ENCODE results near the gene ABCD3. TPM values are rescaled to one million over a fixed set of nuclear protein-coding genes. Genes with fewer than 3 reads are reported as not detected.

ABCD3 gene
- total and polyA plus RNA-seq, 2 experiments from 2014 or later: 31.8 to 41.7 TPM

DNA sequence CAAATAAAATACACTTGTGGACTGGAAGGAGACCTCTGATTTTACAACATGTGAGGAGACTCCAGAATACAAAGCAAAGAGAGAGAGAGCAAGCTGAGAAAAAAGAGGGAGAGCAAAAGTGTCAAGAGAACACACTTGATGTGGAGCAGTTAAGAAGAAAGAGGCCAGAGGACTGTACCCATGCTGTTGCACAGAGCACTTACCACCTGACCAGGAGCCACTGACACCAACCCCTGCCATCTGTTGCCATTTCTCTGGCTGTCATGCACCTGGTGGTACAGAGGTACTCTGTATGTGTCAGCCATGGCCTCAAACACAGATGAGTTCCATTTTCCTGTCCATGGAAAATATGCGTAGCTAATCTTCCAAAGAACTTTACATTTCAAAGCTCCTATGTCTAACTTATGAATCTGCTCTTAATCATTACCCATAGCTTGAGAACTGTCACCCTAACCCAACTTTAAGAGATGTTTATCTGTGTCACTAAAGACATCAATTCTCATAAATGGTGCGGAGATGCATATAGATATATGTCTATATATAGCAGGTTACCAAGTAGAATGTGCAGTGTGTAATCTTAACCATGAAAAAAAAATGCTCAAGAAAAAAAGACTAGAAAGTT, 32.8 kb upstream of the ABCD3 start:
- TF ChIP-seq EZH2phosphoT487 (IDR thresholded peaks at IDR 0.05; ENCODE audit: insufficient read depth, low read depth) (no peak), EZH2 (IDR thresholded peaks at IDR 0.05; ENCODE audit: insufficient read depth, poor library complexity, severe bottlenecking) (no peak)

DNA sequence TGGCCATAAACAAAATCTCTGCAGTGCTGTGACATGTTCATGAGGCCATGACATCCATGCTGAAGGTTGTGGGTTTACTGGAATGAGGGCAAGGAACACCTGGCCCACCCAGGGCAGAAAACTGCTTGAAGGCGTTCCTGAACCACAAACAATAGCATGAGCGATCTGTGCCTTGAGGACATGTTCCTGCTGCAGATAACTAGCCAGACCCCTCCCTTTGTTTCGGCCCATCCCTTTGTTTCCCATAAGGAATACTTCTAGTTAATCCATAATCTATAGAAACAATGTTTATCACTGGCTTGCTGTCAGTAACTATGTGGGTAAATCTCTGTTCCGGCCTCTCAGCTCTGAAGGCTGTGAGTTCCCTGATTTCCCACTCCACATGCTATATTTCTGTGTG, 28.9 kb upstream of the ABCD3 start:
- H3K27ac ChIP-seq: no peak overlapping the region
- H4K20me1 ChIP-seq (ENCODE audit: insufficient read depth): no peaks in the 10 kb centered on the region
- H3K36me3 ChIP-seq (ENCODE audit: low read depth): no peaks in the 10 kb centered on the region
- in situ Hi-C loops (cut with MboI): no loop called here
- H3K4me3 ChIP-seq: no peak overlapping the region
- H3K27me3 ChIP-seq (replicated peaks; ENCODE audit: insufficient read depth): peaks cover 25% of the 10 kb centered on the region; the same call in 1 of the 2 replicates
- H3K4me2 ChIP-seq (ENCODE audit: unreplicated experiment): no peak overlapping the region
- no peak for DNase-seq
- TF ChIP-seq EZH2 (IDR thresholded peaks at IDR 0.05; ENCODE audit: insufficient read depth, poor library complexity, severe bottlenecking) (no peak), EZH2phosphoT487 (IDR thresholded peaks at IDR 0.05; ENCODE audit: insufficient read depth, low read depth) (no peak)
- WGBS, 2 experiments (ENCODE audit: low coverage in 1 of 2, low lambda C conversion rate in 2 of 2, missing lambda C conversion rate in 2 of 2): 34 to 41% methylated on average over 4 of the region's 4 CpGs
- H3F3A ChIP-seq (ENCODE audit: insufficient read depth): no peaks in the 10 kb centered on the region
- no peaks in the 10 kb centered on the region for H3K79me2 ChIP-seq (ENCODE audit: insufficient read depth)
- no peak overlapping the region for H3K9ac ChIP-seq
- H2AFZ ChIP-seq: no peak overlapping the region
- no peaks in the 10 kb centered on the region for H3K4me1 ChIP-seq (ENCODE audit: insufficient read depth)
- no peaks in the 10 kb centered on the region for H3K9me3 ChIP-seq (ENCODE audit: low read depth)
- H3K9me2 ChIP-seq (ENCODE audit: insufficient read depth): no peaks in the 10 kb centered on the region

More for the DNA sequence above, 32.8 kb upstream of the ABCD3 start:
- Histone ChIP-seq H3K4me3 (no peak overlapping the region), H3K27ac (no peak overlapping the region), H3F3A (ENCODE audit: insufficient read depth) (no peaks in the 10 kb centered on the region), H3K4me1 (ENCODE audit: insufficient read depth) (no peaks in the 10 kb centered on the region; the same call in 1 of the 2 replicates), H3K9ac (no peak overlapping the region), H3K79me2 (ENCODE audit: insufficient read depth) (no peaks in the 10 kb centered on the region), H3K9me2 (ENCODE audit: insufficient read depth) (no peaks in the 10 kb centered on the region), H3K4me2 (ENCODE audit: unreplicated experiment) (no peak overlapping the region), H4K20me1 (ENCODE audit: insufficient read depth) (no peaks in the 10 kb centered on the region), H2AFZ (no peak overlapping the region), H3K36me3 (ENCODE audit: low read depth) (no peaks in the 10 kb centered on the region), H3K27me3 (replicated peaks; ENCODE audit: insufficient read depth) (peaks cover 13% of the 10 kb centered on the region; the same call in 1 of the 2 replicates), H3K9me3 (ENCODE audit: low read depth) (no peaks in the 10 kb centered on the region)
- in situ Hi-C loops (cut with MboI): no loop called here
- 80 to 81% methylated on average over 2 of the region's 2 CpGs for WGBS, 2 experiments (ENCODE audit: low coverage in 1 of 2, low lambda C conversion rate in 2 of 2, missing lambda C conversion rate in 2 of 2)
- no peak for DNase-seq

DNA sequence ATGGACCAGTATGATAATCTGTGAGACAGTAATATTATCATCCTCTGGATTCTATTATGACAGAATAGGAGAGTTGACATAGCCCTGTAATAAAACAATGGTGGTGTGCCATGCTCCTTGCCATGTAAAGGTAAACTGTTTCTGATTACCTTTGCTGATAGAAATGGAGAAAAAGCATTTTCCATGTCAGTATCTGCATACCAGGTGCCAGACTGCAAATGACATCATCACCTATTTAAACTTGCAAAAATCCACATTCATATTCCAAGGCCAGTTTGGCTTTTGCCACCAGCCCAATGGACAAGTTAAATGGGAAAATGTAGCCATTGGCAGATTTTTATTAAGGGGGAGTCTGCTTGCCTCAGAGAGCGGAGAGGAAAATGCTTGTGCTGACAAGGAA, 23.9 kb upstream of the ABCD3 start:
- Histone ChIP-seq H3K9ac (no peak overlapping the region), H3K27me3 (replicated peaks; ENCODE audit: insufficient read depth) (peaks cover 18% of the 10 kb centered on the region; the same call in 1 of the 2 replicates), H3K36me3 (ENCODE audit: low read depth) (no peaks in the 10 kb centered on the region), H2AFZ (no peak overlapping the region), H3F3A (ENCODE audit: insufficient read depth) (no peaks in the 10 kb centered on the region), H3K4me3 (no peak overlapping the region), H3K4me1 (ENCODE audit: insufficient read depth) (no peaks in the 10 kb centered on the region), H3K4me2 (ENCODE audit: unreplicated experiment) (no peak overlapping the region), H3K9me2 (ENCODE audit: insufficient read depth) (no peaks in the 10 kb centered on the region), H3K27ac (no peak overlapping the region), H3K9me3 (ENCODE audit: low read depth) (no peaks in the 10 kb centered on the region), H3K79me2 (ENCODE audit: insufficient read depth) (no peaks in the 10 kb centered on the region), H4K20me1 (ENCODE audit: insufficient read depth) (no peaks in the 10 kb centered on the region)
- in situ Hi-C loops (cut with MboI): no loop called here
- no peak for DNase-seq
- TF ChIP-seq EZH2phosphoT487 (IDR thresholded peaks at IDR 0.05; ENCODE audit: insufficient read depth, low read depth): no peak
- TF ChIP-seq EZH2 (IDR thresholded peaks at IDR 0.05; ENCODE audit: insufficient read depth, poor library complexity, severe bottlenecking): no peak
- 71 to 73% methylated on average over 1 of the region's 1 CpG for WGBS, 2 experiments (ENCODE audit: low coverage in 1 of 2, low lambda C conversion rate in 2 of 2, missing lambda C conversion rate in 2 of 2)

DNA sequence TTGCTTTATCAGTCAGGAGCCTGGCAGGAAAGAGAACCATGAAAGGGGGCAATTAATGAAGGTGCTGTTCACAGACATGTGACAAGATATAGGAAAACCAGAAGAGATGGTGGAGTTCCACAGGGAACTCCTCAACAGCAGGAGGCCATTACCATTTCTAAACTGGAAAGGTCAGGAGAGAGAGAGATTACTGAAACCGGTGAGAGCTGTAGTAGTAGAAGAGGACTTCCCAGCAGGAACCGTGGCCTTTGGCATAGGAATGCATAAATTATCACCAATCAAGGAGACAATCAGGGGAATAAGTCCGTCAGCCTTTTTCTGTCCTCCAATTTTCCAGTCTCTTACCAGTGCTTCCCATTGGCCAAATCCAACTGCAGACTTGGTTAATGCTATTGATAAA, 23.0 kb upstream of the ABCD3 start:
- Histone ChIP-seq H3K4me1 (ENCODE audit: insufficient read depth) (no peaks in the 10 kb centered on the region), H3K4me2 (ENCODE audit: unreplicated experiment) (no peak overlapping the region), H3K9ac (no peak overlapping the region), H3K27me3 (replicated peaks; ENCODE audit: insufficient read depth) (peaks cover 12% of the 10 kb centered on the region; the same call in 1 of the 2 replicates), H3K4me3 (no peak overlapping the region), H3F3A (ENCODE audit: insufficient read depth) (no peaks in the 10 kb centered on the region), H2AFZ (no peak overlapping the region), H3K79me2 (ENCODE audit: insufficient read depth) (no peaks in the 10 kb centered on the region), H3K36me3 (ENCODE audit: low read depth) (no peaks in the 10 kb centered on the region), H3K27ac (no peak overlapping the region), H3K9me2 (ENCODE audit: insufficient read depth) (no peaks in the 10 kb centered on the region), H3K9me3 (ENCODE audit: low read depth) (no peaks in the 10 kb centered on the region), H4K20me1 (ENCODE audit: insufficient read depth) (no peaks in the 10 kb centered on the region)
- in situ Hi-C loops (cut with MboI): no loop called here
- no peak for TF ChIP-seq EZH2phosphoT487 (IDR thresholded peaks at IDR 0.05; ENCODE audit: insufficient read depth, low read depth)
- TF ChIP-seq EZH2 (IDR thresholded peaks at IDR 0.05; ENCODE audit: insufficient read depth, poor library complexity, severe bottlenecking): no peak
- DNase-seq: no peak
- WGBS, 2 experiments (ENCODE audit: low coverage in 1 of 2, low lambda C conversion rate in 2 of 2, missing lambda C conversion rate in 2 of 2): 27% methylated on average over 3 of the region's 3 CpGs

Data from GM23248 (cell line).